CD4-positive, alpha-beta T cell treated with Interleukin-2 at 100 ng/mL for 4 hours (primary cell): Measurements from ENCODE around the gene RSRC1.
"Not testable (repeated sequence)": the region's sequence is repeated elsewhere in the genome, so short reads cannot be mapped to it uniquely, and the experiment has no call there.

Experiments used
- DNase-seq: peaks from one replicate; pipeline ENCODE4 v3.0.0-alpha.2; 2020; ENCODE audit warnings: low spot score

RSRC1 gene

GRCh38 chr3:158329696-158330441, 220.0 kb downstream of the RSRC1 start:
- DNase-seq: not testable (repeated sequence)

DNA sequence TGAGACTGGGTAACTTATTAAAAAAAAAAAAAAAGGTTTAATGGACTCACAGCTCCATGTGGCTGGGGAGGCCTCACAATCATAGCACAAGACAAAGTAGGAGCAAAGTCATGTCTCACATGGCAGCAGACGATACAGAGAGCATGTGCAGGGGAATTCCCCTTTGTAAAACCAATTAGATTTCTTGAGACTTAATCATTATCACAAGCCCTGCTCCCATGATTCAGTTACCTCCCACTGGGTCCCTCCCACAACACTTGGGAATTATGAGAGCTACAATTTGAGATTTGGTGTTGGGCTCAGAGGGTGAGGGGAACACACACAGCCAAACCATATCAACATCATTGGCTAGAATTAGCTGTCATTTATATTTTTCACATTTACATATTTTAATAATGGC, 221.0 kb downstream of the RSRC1 start:
- DNase-seq: no peak

DNA sequence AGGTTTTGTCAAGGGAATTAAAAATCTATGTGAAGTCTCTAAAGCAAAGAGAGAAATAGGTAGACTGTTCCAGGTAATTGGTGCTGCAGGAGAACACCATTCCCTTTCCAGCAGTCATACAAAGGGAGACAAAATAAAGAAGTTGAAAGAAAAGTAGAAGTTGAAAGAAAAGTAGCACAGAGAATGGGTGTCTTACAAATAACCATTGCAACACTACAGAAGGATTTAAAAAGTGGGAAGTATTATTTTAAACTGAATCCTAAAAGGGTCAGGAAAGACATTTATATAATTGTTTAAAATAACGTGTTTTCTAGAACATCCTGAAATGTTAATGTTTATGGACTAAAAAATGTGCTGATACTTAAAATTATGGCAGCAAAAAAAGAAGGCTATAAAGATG, 223.8 kb downstream of the RSRC1 start:
- no peak for DNase-seq

GRCh38 chr3:158337110-158337509, 227.2 kb downstream of the RSRC1 start:
- no peak for DNase-seq

GRCh38 chr3:158339638-158340037, 229.7 kb downstream of the RSRC1 start:
- DNase-seq: no peak

GRCh38 chr3:158340951-158341350, 231.1 kb downstream of the RSRC1 start:
- DNase-seq: not testable (repeated sequence)

DNA sequence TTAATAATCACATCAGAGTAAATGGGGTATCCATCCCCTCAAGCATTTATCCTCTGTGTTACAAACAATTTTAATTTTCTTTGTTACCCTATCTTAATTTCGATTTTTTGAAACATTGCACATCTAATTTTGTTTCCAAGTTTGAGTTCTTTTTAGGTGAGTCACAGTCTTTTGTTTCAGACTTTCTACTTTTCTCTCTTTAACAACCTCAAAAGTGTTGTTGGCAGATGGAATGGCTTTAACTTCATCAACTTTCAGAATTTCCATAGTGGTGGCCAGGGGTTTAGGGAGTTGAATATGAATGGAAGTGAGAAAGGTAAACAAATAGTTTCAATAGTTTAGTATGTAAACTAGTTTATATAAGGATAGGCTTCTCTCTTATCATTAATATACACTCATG, 238.1 kb downstream of the RSRC1 start:
- DNase-seq: no peak

DNA sequence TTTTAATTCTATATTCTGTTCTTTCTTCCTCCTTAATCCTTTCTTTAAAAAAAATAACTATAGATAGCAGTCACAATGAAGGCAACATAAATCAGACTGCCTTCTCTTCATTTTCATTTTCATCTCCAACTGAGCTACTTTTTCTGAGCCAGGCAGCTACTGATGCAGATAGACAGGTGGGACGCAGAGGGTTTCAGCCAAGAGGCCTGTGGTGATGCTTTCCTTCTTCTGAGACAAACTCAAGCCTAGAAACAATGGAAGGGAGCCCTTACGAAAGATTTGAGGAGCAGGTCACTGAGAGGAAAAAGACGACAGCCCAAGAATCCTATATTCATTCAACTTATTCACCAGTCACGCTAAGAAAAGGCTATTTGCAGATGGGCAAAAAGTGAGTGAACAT, 241.1 kb downstream of the RSRC1 start:
- DNase-seq: no peak

DNA sequence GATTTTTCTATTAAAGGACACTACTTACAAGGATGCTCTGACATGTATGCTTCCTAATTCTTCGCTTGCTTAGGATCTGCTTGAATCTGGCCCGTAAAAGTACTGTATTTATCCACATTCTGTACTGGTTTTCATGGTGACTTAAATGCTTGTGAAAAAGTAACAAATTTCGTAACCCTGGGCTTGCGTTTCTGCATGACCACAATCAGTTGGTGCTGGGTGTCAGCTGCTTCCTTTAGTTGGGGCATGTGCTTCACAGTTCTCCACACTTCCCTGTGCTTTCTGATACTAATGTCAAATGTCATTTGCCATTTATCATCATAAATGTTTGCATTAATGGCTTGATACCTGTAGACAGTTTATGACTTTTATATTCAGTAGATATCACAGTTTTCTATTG, 242.7 kb downstream of the RSRC1 start:
- DNase-seq: no peak

GRCh38 chr3:158354713-158355112, 244.8 kb downstream of the RSRC1 start:
- DNase-seq: no peak

- DNase-seq: no peak
Measured at GRCh38 chr3:158355623-158356588, 246.0 kb downstream of the RSRC1 start.

GRCh38 chr3:158359339-158359738, 249.4 kb downstream of the RSRC1 start:
- DNase-seq: no peak

GRCh38 chr3:158360756-158361448, 251.0 kb downstream of the RSRC1 start:
- DNase-seq: no peak

DNA sequence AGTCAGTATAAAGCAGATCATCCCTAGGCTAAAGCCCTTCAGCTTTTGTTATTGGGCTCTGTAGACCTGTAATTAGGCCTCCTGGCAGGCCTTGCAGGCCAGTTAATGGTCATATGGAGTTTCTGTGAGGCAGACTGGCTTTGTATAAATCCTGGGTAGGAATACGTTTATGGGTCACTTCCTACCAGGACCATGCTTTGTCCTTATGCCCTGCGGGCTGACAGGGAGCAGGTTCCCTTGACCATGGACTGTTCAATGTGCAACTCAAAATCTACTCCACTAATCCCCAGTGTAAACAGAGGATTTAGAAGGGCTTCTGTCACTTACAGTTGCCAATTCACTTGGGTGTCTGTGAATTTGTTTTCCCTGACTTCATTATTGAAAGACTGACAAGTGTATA, 258.4 kb downstream of the RSRC1 start:
- no peak for DNase-seq

- no peak for DNase-seq
Measured at GRCh38 chr3:158369279-158369678, 259.4 kb downstream of the RSRC1 start.

DNA sequence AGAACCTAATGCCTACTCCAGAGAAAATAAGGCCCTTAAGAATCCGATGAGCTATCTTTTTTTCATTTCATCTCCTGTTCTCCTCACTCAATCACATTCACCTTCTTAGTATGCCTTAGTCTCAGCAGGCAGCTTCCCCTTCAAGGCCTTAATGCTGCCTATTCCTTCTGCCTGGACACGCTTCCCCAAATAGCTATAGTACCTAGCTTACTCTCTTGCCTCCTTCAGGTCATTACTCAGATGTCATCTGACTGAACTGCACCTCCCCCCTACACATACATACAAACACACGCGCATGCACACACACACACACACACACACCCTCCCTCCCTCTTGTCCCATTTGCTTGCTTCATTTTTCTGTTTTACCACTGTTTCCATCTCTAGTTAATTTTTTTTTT, 269.6 kb downstream of the RSRC1 start:
- no peak for DNase-seq

DNA sequence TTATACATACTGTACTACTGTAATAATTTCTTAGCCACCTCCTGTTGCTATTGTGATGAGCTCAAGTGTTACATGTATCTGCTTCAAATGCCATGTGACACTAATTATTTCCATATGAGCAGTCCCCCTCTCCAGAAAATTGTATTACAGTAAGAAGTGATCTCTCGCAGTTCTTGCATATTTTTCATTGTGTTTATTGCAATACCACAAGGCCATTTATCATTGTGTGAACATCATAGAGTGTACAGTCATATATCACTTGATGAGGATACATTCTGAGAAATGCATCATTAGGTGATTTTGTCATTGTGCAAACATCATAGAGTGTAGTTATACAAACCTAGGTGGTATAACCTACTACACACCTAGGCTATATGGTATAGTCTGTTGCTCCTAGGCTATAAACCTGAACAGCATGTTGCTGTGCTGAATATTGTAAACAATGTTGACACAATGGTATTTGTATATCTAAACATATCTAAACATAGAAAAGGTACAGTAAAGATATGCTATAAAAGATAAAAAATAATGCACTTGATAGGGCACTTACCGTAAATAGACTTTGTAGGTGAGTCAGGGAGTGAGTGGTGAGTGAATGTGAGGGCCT, 271.5 kb downstream of the RSRC1 start:
- no peak for DNase-seq

GRCh38 chr3:158382479-158382878, 272.6 kb downstream of the RSRC1 start:
- DNase-seq: no peak

DNA sequence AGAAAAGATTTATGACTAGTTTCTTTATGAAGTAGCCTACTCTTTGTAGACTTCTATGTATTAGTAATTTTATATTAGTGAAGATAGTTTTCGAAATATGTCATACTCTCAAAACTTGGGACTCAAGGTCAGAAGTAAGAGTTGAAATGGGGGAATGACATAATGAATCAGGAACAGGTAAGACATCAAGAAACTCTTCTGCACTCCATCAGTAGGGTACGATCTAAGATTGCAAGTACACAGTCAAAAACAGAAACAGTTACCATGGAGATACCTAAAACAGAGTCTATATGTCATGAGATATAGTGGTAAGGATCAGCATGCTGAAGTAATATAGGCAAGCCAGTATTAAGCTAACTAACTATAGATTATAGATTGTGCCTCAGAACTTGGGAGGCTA, 274.1 kb downstream of the RSRC1 start:
- DNase-seq: no peak

GRCh38 chr3:158395421-158395820, 285.5 kb downstream of the RSRC1 start:
- no peak for DNase-seq

DNA sequence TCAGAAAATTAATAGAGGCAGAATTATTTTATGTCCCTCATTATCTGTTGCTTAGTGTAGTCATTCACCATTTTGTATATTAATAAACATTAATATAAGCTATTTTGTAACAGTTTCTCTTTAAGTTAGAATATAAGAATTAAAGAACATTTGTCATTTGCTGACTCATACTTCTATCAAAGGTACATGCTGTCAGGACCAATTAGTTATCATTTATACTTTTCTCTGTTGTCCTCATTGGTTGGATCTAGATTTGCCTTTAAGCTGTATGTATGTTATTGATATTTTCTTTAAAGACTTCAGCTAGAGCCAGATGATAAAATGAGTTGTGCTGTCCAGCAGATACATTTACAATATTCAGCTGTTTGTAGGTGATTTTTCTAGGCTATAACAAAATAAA, 292.7 kb downstream of the RSRC1 start:
- no peak for DNase-seq

DNA sequence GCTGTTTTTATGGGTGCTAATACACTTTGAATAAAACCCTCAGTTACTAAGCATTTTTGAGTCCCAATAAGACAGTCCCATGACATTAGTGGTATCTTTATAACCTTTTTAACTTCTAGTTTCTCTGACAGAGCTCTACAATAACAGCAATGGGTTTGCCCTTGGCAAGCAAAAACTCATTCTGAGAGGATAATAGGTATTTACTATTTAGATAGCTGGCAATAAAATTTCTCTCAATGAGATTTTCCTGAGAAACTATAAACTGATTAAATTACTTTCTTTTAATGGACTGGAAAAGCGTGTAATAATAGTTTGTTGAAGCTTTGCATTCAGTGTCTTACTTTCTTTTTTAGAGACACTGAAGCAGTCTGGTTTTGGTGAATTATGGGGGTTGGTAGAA, 293.1 kb downstream of the RSRC1 start:
- no peak for DNase-seq
